Measurements from ENCODE around the gene EIF4G3. TPM values are rescaled to one million over a fixed set of nuclear protein-coding genes. Genes with fewer than 3 reads are reported as not detected.
"Not testable (repeated sequence)": the region's sequence is repeated elsewhere in the genome, so short reads cannot be mapped to it uniquely, and the experiment has no call there.

Gene EIF4G3
- total RNA-seq, 4 donors from 2014 or later: 56.6 to 131 (median 70.8) TPM

DNA sequence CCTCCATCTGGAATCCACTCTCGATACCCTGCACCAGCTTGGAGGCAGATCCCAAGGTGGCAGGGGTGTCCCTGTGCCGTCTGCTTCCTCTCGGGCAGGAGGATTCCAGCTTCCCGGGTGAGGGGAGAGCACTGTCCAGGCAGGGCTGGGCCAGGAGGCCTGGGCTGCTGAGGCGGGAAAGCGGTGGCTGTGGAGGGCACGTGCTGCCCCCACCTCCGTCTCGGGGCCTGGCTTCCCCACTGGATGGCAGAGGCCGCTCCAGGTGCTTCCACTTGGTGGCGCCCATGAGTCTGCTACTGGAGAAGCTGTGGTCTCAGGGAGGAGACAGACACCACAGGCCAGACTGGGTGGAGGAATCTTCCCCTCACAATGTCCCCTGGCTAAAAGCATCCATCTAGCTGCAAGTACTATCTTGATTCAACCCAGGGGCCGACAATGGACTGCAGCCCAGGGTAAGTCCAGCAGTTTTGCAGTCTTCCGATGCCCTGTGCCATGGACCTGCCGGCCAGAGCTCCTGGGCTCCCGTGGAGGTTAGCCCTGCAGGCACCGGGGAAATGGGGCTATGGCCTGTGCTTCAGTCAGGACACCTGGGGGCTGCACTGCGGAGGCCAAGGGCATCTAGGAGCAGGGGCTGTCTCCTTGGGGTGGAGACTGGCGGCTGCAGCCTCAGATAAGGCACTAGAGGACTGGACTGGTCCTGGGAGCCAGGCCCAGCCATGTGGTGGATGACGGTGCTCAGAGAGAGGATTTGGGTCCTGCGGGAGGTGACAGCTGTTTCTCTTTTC, 41.3 kb upstream of the EIF4G3 start:
- peaks cover 0 to 49% (median 0%) of the 10 kb centered on the region in 3 donors for H3K36me3 ChIP-seq
- no peak for TF ChIP-seq POLR2A (IDR thresholded peaks at IDR 0.05)
- TF ChIP-seq, protein P1, sequence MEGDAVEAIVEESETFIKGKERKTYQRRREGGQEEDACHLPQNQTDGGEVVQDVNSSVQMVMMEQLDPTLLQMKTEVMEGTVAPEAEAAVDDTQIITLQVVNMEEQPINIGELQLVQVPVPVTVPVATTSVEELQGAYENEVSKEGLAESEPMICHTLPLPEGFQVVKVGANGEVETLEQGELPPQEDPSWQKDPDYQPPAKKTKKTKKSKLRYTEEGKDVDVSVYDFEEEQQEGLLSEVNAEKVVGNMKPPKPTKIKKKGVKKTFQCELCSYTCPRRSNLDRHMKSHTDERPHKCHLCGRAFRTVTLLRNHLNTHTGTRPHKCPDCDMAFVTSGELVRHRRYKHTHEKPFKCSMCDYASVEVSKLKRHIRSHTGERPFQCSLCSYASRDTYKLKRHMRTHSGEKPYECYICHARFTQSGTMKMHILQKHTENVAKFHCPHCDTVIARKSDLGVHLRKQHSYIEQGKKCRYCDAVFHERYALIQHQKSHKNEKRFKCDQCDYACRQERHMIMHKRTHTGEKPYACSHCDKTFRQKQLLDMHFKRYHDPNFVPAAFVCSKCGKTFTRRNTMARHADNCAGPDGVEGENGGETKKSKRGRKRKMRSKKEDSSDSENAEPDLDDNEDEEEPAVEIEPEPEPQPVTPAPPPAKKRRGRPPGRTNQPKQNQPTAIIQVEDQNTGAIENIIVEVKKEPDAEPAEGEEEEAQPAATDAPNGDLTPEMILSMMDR (IDR thresholded peaks at IDR 0.05): peak in 3 of 6 experiments; percentile 25 to 28 (median 26)
- no peaks in the 10 kb centered on the region for H3K27me3 ChIP-seq
- no peak overlapping the region for H3K4me3 ChIP-seq
- no peak overlapping the region for H3K27ac ChIP-seq
- H3K9me3 ChIP-seq: no peaks in the 10 kb centered on the region
- H3K4me1 ChIP-seq: no peaks in the 10 kb centered on the region
- DNase-seq: peak in 1 of 3 donors; percentile 58

DNA sequence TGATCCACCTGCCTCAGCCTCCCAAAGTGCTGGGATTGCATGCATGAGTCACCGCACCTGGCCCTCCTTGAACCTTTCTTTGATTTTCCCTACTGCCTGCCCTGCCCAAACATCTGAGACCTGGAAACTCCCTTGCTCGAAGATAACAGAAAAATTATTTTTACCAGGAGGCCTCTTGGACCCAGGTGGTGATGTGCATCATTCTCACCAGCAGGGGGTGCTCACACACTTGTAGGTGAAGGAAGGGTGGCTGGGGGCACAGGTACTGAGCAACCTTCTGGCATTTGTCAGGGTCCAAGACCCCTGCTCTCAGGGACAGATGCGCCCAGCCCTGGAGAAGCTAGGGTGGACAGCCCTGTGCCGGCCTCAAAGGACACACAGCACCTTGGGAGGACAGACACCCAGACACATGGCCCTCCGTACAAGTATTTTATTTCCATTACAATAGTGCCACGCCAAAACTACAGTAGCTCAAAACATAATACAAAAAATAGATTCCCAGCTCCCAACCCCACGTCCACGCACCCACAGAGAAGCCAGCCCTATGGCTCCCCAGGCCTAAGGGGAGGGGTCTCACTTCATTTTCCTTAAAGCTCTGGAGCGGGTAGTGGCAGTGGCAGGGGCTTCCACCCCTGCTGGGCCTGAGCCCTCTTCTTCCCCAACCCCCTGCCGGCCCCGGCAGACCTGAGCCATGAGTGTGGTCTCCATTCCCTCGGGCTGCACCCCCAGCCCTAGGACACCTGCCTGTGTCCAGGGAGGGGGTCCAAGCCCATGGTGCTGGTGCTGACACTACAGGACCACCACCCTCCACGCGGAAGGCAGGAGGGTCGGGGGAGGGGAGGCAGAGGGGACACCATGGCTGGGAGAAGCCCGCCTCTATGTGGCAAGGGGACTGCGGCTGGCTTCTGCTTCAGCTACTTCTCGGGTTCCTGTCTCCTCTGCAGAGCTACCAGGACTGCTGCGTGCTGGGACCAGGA, 40.4 kb upstream of the EIF4G3 start:
- Histone ChIP-seq H3K36me3 (peaks cover 0 to 40% (median 0%) of the 10 kb centered on the region in 3 donors), H3K9me3 (no peaks in the 10 kb centered on the region), H3K27me3 (no peaks in the 10 kb centered on the region), H3K4me1 (no peaks in the 10 kb centered on the region), H3K27ac (no peak overlapping the region), H3K4me3 (no peak overlapping the region)
- DNase-seq: peak; percentile 64 to 83 (median 74)
- TF ChIP-seq POLR2A (IDR thresholded peaks at IDR 0.05): no peak
- TF ChIP-seq, protein P1 (IDR thresholded peaks at IDR 0.05): peak; percentile 59 to 82 (median 70)

- Histone ChIP-seq H3K27me3 (no peaks in the 10 kb centered on the region), H3K27ac (no peak overlapping the region), H3K4me3 (no peak overlapping the region), H3K36me3 (no peaks in the 10 kb centered on the region), H3K4me1 (no peaks in the 10 kb centered on the region), H3K9me3 (no peaks in the 10 kb centered on the region)
- DNase-seq: no peak
- TF ChIP-seq, protein P1 (IDR thresholded peaks at IDR 0.05): no peak
- no peak for TF ChIP-seq POLR2A (IDR thresholded peaks at IDR 0.05)
Measured at GRCh38 chr1:21212126-21212525, 35.4 kb upstream of the EIF4G3 start.

DNA sequence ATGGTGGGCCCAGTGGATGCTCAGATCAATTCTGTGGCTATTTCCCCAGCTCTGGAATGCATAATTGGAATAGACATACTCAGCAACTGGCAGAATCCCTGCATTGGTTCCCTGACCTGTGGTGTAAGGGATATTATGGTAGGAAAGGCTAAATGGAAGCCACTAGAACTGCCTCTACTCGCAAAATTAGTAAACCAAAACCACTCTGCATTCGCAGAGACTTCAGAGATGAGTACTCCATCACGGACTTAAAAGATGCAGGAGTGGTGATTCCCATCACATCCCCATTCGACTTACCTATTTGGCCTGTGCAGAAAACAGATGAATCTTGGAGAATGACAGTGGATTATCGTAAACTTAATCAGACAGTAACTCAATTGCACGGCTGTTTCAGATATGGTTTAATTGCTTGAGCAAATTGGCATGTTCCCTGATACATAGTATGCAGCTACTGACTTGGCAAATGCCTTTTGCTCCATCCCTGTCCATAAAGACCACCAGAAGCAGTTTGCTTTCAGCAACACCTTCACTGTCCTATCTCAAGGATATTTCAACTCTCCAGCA, 31.5 kb upstream of the EIF4G3 start:
- H3K27ac ChIP-seq, H3K4me3 ChIP-seq, H3K4me1 ChIP-seq: not testable (repeated sequence)

DNA sequence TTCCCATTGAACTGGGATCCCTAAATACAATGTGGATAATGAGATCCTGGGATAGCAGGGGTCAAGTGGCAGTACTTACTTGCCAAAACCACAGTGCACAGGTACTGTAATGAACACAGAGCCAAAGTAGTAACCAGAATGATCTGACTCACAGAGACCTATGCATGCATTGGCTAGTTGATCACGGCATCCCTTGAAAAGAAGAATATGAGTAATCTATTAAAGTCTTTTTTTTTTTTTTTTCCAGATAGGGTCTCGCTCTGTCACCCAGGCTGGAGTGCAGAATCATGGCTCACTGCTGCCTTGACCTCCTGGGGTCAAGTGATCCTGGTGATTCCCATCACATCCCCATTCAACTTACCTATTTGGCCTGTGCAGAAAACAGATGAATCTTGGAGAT, 29.4 kb upstream of the EIF4G3 start:
- Histone ChIP-seq H3K9me3 (no peaks in the 10 kb centered on the region), H3K36me3 (no peaks in the 10 kb centered on the region), H3K27ac (no peak overlapping the region), H3K4me3 (no peak overlapping the region), H3K27me3 (no peaks in the 10 kb centered on the region), H3K4me1 (no peaks in the 10 kb centered on the region)
- no peak for TF ChIP-seq POLR2A (IDR thresholded peaks at IDR 0.05)
- TF ChIP-seq, protein P1 (IDR thresholded peaks at IDR 0.05): no peak
- DNase-seq: no peak

More for the DNA sequence above, 31.5 kb upstream of the EIF4G3 start:
- H3K36me3 ChIP-seq, DNase-seq, H3K9me3 ChIP-seq, H3K27me3 ChIP-seq: not testable (repeated sequence)
